IMR-90 (cell line): Measurements from ENCODE around the gene MPRIP. TPM values are rescaled to one million over a fixed set of nuclear protein-coding genes. Genes with fewer than 3 reads are reported as not detected.

Experiments
- ATAC-seq: fragments of 200-7000 bp; cut with Tn5 transposase; 2 replicates; pipeline ENCODE4 v1.9.1; 2020; ENCODE audit warnings: low read depth, mild to moderate bottlenecking, moderate library complexity
- BruUV-seq: library from RNA; stranded (reverse); fragments of 400-500 nt; replicated peaks from 2 replicates; lab custom pipeline; 2021; lab: Mats Ljungman, UMichigan
- CTCF ChIA-PET: fragments of 300-600 bp; formaldehyde crosslinking; extraction: SDS; loops from one replicate; lab custom pipeline; 2021; ENCODE audit warnings: antibody characterized with exemption; lab: Yijun Ruan, JAX
- POLR2A ChIA-PET: fragments of 300-600 bp; sonication (Branson Sonifier 250); formaldehyde crosslinking; loops from one replicate; lab custom pipeline; 2022; ENCODE audit warnings: antibody characterized with exemption; ENCODE audit not compliant: unreplicated experiment; lab: Charles Lee
- DNase-seq: peaks from one replicate; pipeline ENCODE4 v3.0.0; 2013
- H2AFZ ChIP-seq: replicated peaks from 2 replicates; pipeline ENCODE3; 2013; ENCODE audit warnings: low read length, mild to moderate bottlenecking; ENCODE audit not compliant: poor library complexity
- H2AK5ac ChIP-seq: 2 replicates; pipeline ENCODE4 v1.6.1; 2013; ENCODE audit warnings: low read depth, low read length, inconsistent platforms
- H2AK9ac ChIP-seq: replicated peaks from 2 replicates; pipeline ENCODE3; 2013; ENCODE audit warnings: mild to moderate bottlenecking, low read depth, low read length, moderate library complexity; ENCODE audit not compliant: poor library complexity
- H2BK120ac ChIP-seq: 2 replicates; pipeline ENCODE4 v1.6.1; 2013; ENCODE audit warnings: low read depth, low read length, inconsistent platforms
- H2BK15ac ChIP-seq: 3 replicates; pipeline ENCODE4 v1.6.1; 2013; ENCODE audit warnings: low read depth, low read length, inconsistent platforms
- H2BK20ac ChIP-seq: 2 replicates; pipeline ENCODE4 v1.6.1; 2013; ENCODE audit warnings: low read depth, mild to moderate bottlenecking, inconsistent platforms, low read length, moderate library complexity
- H2BK5ac ChIP-seq: 2 replicates; pipeline ENCODE4 v1.6.1; 2013; ENCODE audit warnings: mild to moderate bottlenecking, low read depth, low read length, inconsistent platforms; ENCODE audit not compliant: poor library complexity, severe bottlenecking
- H3K14ac ChIP-seq: replicated peaks from 2 replicates; pipeline ENCODE4 v1.6.1; 2013; ENCODE audit warnings: low read depth, low read length, inconsistent platforms
- H3K18ac ChIP-seq: 2 replicates; pipeline ENCODE4 v1.6.1; 2013; ENCODE audit warnings: low read depth, low read length, control low read depth
- H3K23ac ChIP-seq: 2 replicates; pipeline ENCODE4 v1.6.1; 2013; ENCODE audit warnings: low read depth, low read length, inconsistent platforms
- H3K27ac ChIP-seq: 2 replicates; pipeline ENCODE4 v1.5.1; 2013; ENCODE audit warnings: mild to moderate bottlenecking, control low read depth, low read length; ENCODE audit not compliant: insufficient read depth
- H3K27me3 ChIP-seq: 2 replicates; pipeline ENCODE4 v1.6.1; 2013; ENCODE audit warnings: low read length; ENCODE audit not compliant: control insufficient read depth, insufficient read depth
- H3K36me3 ChIP-seq: 2 replicates; pipeline ENCODE4 v1.6.1; 2013; ENCODE audit warnings: low read length, mixed read lengths; ENCODE audit not compliant: control insufficient read depth, insufficient read depth
- H3K4ac ChIP-seq: 2 replicates; pipeline ENCODE4 v1.6.1; 2013; ENCODE audit warnings: low read depth, low read length, inconsistent platforms
- H3K4me1 ChIP-seq: 2 replicates; pipeline ENCODE4 v1.6.1; 2013; ENCODE audit warnings: low read length, mixed read lengths; ENCODE audit not compliant: control insufficient read depth, insufficient read depth
- H3K4me2 ChIP-seq: 2 replicates; pipeline ENCODE4 v1.6.1; 2013; ENCODE audit warnings: low read depth, mild to moderate bottlenecking, control low read depth, low read length, moderate library complexity
- H3K4me3 ChIP-seq: 2 replicates; pipeline ENCODE4 v1.5.1; 2013; ENCODE audit warnings: low read depth, mild to moderate bottlenecking, control low read depth, low read length, moderate library complexity; ENCODE audit not compliant: insufficient read depth
- H3K56ac ChIP-seq: 2 replicates; pipeline ENCODE4 v1.6.1; 2013; ENCODE audit warnings: low read length, inconsistent platforms; ENCODE audit not compliant: insufficient read depth; ENCODE audit errors: extremely low read depth
- H3K79me1 ChIP-seq, 2 experiments: 2 replicates each; pipeline ENCODE4 v1.6.1; 2013; ENCODE audit warnings: low read length in 2 of 2, inconsistent platforms in 1 of 2, low read depth in 1 of 2
- H3K9ac ChIP-seq: 2 replicates; pipeline ENCODE4 v1.6.1; 2013; ENCODE audit warnings: low read depth, low read length, control low read depth
- H3K9me1 ChIP-seq: 2 replicates; pipeline ENCODE4 v1.6.1; 2013; ENCODE audit warnings: low read length, inconsistent platforms; ENCODE audit not compliant: insufficient read depth
- H3K9me3 ChIP-seq: 2 replicates; pipeline ENCODE4 v1.6.1; 2013; ENCODE audit warnings: low read length; ENCODE audit not compliant: control insufficient read depth, insufficient read depth
- H4K20me1 ChIP-seq: 2 replicates; pipeline ENCODE4 v1.6.1; 2013; ENCODE audit warnings: low read length, inconsistent platforms; ENCODE audit not compliant: insufficient read depth
- H4K5ac ChIP-seq: 2 replicates; pipeline ENCODE4 v1.6.1; 2013; ENCODE audit warnings: mild to moderate bottlenecking, low read depth, low read length, control low read depth
- H4K8ac ChIP-seq, 2 experiments: 2 replicates each; pipeline ENCODE4 v1.6.1; 2013; ENCODE audit warnings: low read depth in 2 of 2, low read length in 2 of 2, control low read depth in 1 of 2, inconsistent platforms in 1 of 2
- H4K91ac ChIP-seq: 2 replicates; pipeline ENCODE4 v1.6.1; 2013; ENCODE audit warnings: low read depth, low read length, inconsistent platforms; ENCODE audit not compliant: insufficient read depth
- POLR2A ChIP-seq: IDR thresholded peaks from 2 replicates; pipeline ENCODE4 v1.6.1; 2012; ENCODE audit warnings: mild to moderate bottlenecking, low read depth, low read length
- WGBS, 2 experiments: methylation state at CpG; one replicate each; pipeline versions ENCODE4 v1.1.5 to v1.1.7; 2013; ENCODE audit warnings: missing lambda C conversion rate in 2 of 2; ENCODE audit not compliant: insufficient read length in 1 of 2; ENCODE audit errors: extremely low coverage in 2 of 2; 5-methylcytosine and 5-hydroxymethylcytosine counted together
- dilution Hi-C: fragments of 300-500 bp; cut with HindIII; formaldehyde crosslinking; loops from one replicate; pipeline ENCODE4 v1.14.3; 2018; ENCODE audit warnings: low sequenced_read_pairs; ENCODE audit not compliant: unreplicated experiment
- in situ Hi-C: fragments of 300-500 bp; cut with MboI; formaldehyde crosslinking; loops from 3 replicates; pipeline ENCODE4 v1.14.3; 2019; ENCODE audit warnings: low sequenced_read_pairs, inconsistent platforms, mixed read lengths
- intact Hi-C: fragments of 100-400 bp; cut with micrococcal nuclease; formaldehyde crosslinking; loops from 2 replicates; pipeline ENCODE4 v1.10.0; 2022
- polyA plus RNA-seq, 3 experiments: library from polyadenylated mRNA; depleted of rRNA; stranded (reverse); fragments of >200 nt; gene quantifications; 2 replicates each; pipeline ENCODE4 v1.2.3, GENCODE V29; 2012; ENCODE audit warnings: low replicate concordance in 1 of 3
- total RNA-seq: library from RNA; depleted of rRNA; stranded (reverse); fragments of >200 nt; gene quantifications from 2 replicates; pipeline ENCODE4 v1.2.3, GENCODE V29; 2012

The MPRIP gene
- total and polyA plus RNA-seq, 2 of the 4 experiments (the other 2 are of a cell fraction) = 111 to 149 TPM

DNA sequence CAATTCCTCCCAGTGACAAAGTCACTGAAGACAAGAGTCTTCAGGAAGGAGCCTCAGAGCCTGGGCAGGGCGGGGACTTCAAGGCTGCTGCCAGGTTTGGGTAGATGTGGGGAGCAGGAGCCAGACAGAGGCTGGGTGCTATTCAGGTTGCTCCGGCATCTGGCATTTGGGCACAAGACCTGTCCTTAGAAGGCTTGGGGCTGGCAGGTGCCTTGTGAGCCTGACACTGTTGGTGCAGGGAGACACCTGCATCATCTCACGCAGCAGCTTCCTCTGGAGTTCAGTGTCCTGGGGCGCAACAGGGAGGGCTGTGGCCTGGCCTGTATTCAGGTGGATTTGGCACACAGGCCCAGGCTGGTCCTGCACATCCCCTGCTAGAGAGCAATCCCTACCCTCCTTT lies 65.0 kb downstream of the MPRIP start:
- no peak overlapping the region for H3K27ac ChIP-seq

More for the DNA sequence above, 65.0 kb downstream of the MPRIP start:
- Histone ChIP-seq H3K36me3 (peaks cover 6% of the 10 kb centered on the region), H3K56ac (no peak overlapping the region), H2BK20ac (no peak overlapping the region), H3K23ac (0 out of 2 replicates have a peak overlapping the region, but pooled peaks have one; percentile 11), H2BK5ac (no peak overlapping the region), H3K9ac (no peak overlapping the region), H4K8ac (no peak overlapping the region), H3K79me1 (peaks cover 56 to 98% of the 10 kb centered on the region in 2 experiments), H3K4me3 (no peak overlapping the region), H3K9me1 (peaks cover 61% of the 10 kb centered on the region), H3K27me3 (no peaks in the 10 kb centered on the region), H4K91ac (no peak overlapping the region; the same call in 1 of the 2 replicates), H3K4me2 (no peak overlapping the region), H3K14ac (no peak overlapping the region), H3K18ac (no peak overlapping the region), H3K4ac (no peak overlapping the region), H2AK5ac (no peak overlapping the region), H3K4me1 (peaks cover 30% of the 10 kb centered on the region), H3K9me3 (no peaks in the 10 kb centered on the region), H2BK120ac (no peak overlapping the region), H4K5ac (no peak overlapping the region), H2AFZ (no peak overlapping the region), H4K20me1 (peaks cover 99% of the 10 kb centered on the region), H2BK15ac (no peak overlapping the region), H2AK9ac (no peak overlapping the region)
- 100% methylated on average over 2 of the region's 4 CpGs; no CpG with 5 or more reads in 1 of the 2 experiments for WGBS, 2 experiments
- intact Hi-C loops (loop anchor here (5.0 to 10.0 kb wide), 2 partner anchors 35 to 102 kb away; no protein-coding TSS in a partner anchor), in situ Hi-C loops (no loop called here), dilution Hi-C loops (no loop called here)
- ChIA-PET POLR2A (no interaction called here), CTCF (no interaction called here)
- DNase-seq (no peak), ATAC-seq (no peak)
- no peak for TF ChIP-seq POLR2A
- no TSS peak for BruUV-seq
